CD4-positive, alpha-beta T cell treated with Interleukin-17A for 4 hours (primary cell): Measurements from ENCODE around the gene FBXO27.

Experiments used
- DNase-seq: peaks from one replicate; pipeline ENCODE4 v3.0.0-alpha.2; 2020; ENCODE audit warnings: mixed read lengths

Gene FBXO27

GRCh38 chr19:38985262-38985661 is 47.1 kb downstream of the FBXO27 start:
- DNase-seq: no peak

DNA sequence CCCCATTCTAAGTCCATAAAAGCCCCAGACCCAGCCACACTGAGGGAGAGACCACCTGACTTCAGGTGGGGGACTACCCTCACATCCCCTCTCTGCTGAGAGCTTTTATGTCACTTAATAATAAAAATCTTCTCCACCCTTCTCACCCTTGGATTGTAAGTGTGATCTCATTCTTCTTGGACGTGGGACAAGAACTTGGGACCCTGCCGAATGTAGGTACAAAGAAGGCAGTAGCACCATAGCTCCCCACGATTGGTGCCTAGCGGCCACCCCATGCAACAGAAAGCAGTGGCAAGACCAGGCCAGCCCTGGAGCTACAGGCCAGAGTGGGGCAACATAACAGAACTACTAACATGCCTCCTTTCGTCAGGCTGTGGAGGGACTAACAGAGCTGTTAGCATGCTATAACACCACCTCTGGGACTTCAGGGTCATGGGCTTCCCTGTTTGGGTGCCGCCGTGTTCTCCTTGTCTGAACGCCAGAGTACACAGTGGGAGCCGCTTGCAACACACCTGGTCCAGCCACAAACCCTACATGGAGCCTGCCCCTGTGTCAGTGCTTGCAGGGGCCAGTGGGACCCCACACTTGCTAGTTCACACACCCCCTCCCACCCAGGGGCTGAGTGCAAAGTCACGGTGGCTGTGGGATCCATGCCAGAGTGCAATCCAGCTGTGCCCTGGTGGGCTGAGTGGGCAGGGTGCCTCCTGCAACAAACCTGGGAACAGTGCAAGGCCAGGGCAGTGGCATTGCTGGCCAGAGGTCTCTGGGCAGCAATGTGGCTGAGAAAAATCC is 51.6 kb downstream of the FBXO27 start:
- no peak for DNase-seq

DNA sequence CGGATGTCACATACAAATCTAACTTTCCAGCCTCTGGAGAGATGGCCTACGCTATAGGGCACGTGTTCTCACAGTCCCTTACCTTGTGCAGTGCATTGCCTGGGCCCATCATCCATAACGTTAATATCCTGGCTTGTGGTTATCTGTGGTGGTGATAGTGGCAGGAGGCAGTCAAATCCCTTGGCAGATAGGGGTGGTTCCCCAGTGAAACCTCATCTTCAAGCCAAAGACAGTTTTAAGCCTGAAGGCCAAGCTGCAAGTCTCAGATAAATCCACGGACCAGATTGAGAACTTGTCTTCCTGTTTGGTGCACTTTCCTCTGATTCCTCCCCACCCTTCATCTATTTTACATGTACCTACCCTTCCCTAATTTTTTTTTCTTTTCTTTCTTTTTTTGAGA is 52.5 kb downstream of the FBXO27 start:
- no peak for DNase-seq

DNA sequence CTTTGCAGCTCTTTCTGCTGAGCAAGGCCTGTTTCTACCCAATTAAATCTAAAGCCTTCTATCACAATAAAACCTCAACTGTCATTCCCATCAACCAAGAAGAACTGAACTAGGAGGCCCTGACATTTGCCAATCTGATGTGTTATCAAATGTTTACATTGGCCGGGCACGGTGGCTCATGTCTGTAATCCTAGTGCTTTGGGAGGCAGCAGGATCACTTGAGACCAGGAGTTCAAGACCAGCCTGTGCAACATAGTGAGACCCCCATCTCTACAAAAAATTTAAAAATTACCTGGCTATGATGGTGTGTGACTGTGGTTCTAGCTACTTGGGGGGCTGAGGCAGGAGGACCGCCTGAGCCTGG is 54.0 kb downstream of the FBXO27 start:
- DNase-seq: no peak

DNA sequence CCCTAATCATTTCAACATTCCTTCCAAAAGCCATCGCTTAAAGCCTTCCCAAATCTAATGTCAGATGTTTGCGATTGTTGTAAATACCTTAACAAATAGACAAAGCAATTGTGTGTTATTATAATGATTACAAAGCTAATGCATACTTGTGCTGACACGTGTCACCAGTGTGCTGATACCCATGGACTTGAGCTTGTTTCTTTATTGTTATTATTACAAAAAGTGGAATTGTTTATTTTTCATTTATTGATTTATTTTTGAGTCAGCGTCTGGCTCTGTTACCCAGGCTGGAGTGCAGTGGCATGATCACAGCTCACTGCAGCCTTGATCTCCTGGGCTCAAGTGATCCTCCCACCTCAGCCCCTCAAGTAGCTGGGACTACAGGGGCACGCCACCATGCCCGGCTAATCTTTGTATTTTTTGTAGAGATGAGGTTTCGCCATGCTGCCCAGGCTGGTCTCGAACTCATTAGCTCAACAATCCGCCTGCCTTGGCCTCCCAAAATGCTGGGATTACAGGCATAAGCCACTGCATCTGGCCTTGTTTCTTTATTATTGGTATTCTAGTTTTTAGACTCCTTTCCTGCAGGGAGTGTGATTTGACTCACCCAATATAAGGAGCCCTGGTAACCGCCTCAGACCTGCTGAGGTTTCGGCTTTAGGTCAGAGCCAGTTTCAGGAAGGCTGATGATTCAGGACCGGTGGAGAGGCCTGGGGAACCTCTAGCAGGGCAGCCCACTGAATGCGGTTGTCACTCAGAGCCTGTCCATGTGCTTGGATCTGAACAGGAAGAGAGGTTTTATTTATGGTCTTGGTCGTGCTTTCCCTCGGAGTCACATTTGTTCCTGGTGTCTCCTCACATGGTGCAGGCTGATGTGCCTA is 54.7 kb downstream of the FBXO27 start:
- no peak for DNase-seq

GRCh38 chr19:38975861-38976271 is 56.5 kb downstream of the FBXO27 start:
- no peak for DNase-seq

DNA sequence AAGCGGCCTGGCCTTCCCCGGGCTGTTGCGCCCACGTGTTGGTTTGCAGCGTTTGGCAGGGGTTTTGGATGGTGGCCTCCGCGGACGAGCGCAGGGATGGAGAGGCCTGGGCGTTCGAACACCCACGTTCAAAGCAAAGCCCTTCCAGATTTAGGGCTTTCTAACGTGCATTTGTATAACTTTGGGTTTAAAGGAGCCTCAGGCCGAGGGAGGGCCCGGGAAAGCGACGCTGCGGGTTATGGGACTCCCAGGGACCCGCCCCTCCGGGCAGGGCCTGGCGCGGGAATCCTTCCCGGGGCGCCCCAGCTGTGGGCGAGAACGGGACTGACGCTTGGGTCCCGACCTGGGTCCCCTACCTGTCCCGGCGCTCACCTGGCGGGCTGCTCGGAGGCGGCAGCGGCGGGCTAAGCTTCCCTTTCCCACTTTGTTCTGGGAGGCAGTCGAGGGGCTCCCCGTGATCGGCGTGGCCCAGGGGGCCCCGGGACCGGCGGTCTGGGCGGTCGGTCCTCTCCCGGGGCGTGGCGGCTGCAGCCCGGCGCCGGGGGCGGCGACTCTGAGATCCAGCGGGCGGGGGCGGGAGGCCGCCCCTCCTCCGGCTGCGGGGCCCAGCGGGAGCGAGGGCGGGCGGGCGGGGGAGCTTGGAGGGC is 57.0 kb downstream of the FBXO27 start, which contains the start of gene FBXO17:
Gene FBXO17, minus strand, starts transcription at position 529 of the 647 bp plus-strand sequence. CDS start 25,423 bp downstream, outside the sequence.
- no peak for DNase-seq

- no peak for DNase-seq
These were observed 57.6 kb downstream of the FBXO27 start for GRCh38 chr19:38974624-38975213.
